Measurements from ENCODE around the gene NRBF2.

- TF ChIP-seq CTCF (conservative IDR thresholded peaks at IDR 0.05; ENCODE audit: low read depth, low read length) (no peak), MAFK (IDR thresholded peaks at IDR 0.05; ENCODE audit: low read depth, low read length) (no peak), CEBPB (IDR thresholded peaks at IDR 0.05; ENCODE audit: low read depth, low read length) (peak; percentile 12; the same call in 1 of the 2 replicates), RAD21 (IDR thresholded peaks at IDR 0.05; ENCODE audit: low read length) (no peak), MAZ (IDR thresholded peaks at IDR 0.05; ENCODE audit: borderline replicate concordance, low read depth, low read length) (no peak)
Observed at GRCh38 chr10:63115732-63116383, 17.3 kb upstream of the NRBF2 start.

All from IMR-90 (cell line).